GM21381 (cell line): ENCODE results near the gene FBN1.

Experiments used
- ATAC-seq: cut with Tn5 transposase; IDR thresholded peaks from one replicate; pipeline ENCODE4 v1.9.1; 2021; ENCODE audit warnings: mild to moderate bottlenecking, moderate library complexity; ENCODE audit not compliant: unreplicated experiment

FBN1 gene

DNA sequence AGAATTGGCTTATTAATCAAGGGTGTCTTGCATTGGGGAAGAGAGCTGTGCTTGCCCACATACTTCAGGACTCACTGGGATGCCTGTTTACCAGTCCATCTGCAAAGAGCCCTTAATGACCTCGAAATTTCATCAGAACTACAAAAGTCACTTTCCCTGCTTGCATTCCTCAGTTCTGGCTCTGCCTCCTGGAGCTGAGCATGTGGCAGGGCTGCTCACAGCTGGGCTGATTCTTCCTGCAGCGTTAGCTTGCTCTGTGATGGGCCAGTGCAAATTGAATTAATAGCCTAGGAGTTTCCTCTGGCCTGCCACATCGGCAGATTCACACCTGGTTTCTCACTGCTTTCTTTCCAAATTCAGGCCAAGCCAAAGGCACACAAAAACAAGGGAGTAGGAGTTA lies 205.4 kb downstream of the FBN1 start:
- no peak for ATAC-seq

- no peak for ATAC-seq
Measured at GRCh38 chr15:48437178-48437577, 208.3 kb downstream of the FBN1 start.

DNA sequence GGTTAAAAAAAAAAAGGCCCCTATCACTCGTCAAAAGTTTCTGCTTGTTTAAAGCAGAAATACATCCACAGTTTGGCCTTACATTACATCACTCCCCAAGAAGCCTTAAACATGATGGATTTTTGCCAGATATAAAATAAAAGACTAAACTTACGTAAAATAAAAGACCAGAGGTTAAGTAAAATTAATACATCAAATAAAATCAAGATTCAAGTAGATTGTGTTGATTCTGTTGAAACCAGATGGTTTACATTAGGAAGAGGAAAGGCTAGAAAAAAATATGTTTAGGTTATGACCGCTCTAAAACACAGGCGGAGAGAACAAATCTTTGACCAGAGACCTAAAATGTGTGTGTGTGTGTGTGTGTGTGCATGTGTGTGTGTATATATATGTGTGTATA lies 210.2 kb downstream of the FBN1 start:
- ATAC-seq = no peak

GRCh38 chr15:48433226-48433886 lies 212.2 kb downstream of the FBN1 start:
- ATAC-seq = peak; percentile 60

GRCh38 chr15:48432688-48433087 lies 212.8 kb downstream of the FBN1 start:
- no peak for ATAC-seq

- no peak for ATAC-seq
Measured at GRCh38 chr15:48427960-48428547, 217.5 kb downstream of the FBN1 start.

DNA sequence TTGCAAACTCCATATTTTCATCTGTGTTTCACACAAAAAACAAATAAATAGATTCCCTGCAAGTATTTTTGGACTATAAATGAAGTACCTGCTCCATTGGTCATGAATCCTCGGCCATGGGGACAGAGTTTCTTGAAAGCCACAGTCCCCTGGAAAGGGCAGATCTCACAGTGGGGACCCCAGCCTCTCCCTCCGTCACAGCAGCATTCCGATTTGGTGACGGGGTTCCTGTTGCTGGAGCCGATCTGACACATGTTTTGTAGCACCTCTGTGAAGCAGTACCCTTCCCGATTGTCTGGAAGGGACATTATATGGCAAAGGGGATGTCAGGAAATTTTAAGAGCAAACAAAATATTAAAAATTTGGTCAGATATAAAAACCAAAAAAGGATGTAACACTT lies 218.0 kb downstream of the FBN1 start:
- no peak for ATAC-seq

- no peak for ATAC-seq
Measured at GRCh38 chr15:48426941-48427340, 218.6 kb downstream of the FBN1 start.

DNA sequence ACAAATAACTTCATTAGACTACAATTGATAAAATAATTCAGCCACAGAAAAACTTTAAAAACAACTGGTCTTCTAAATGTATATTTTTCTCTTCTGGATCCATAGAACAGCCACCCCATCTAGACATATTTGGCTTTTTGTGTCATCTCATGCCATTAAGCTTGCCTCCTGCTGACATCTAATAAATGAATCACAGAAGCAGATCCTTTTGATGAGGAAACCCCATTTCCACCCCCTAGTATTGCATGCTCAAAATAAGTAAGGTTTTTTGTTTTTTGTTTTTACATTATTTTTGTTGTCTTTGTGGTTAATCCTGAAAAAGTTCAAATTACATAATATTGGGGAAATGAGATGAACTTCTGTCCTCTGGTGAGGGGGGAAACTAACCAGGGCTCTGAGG lies 219.5 kb downstream of the FBN1 start:
- ATAC-seq = no peak

DNA sequence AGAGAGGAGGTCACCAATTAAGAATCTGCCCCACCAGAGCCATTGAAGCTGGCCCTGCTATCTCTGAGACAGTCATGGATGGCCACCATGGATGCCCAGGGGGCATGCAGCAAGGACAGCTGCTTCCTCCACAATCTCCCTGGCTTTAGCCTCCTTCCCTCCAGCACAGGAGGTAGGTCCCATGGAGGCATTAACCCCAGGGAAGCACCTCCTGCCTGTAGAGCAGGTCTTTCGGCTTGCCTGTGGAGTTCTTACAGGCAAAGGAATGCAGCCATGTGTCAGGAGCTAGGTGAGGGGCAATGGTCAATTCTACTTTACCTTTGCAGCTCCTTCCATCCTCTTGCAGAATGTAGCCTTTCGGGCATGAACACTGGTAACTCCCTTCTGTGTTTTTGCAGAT lies 220.5 kb downstream of the FBN1 start:
- no peak for ATAC-seq

DNA sequence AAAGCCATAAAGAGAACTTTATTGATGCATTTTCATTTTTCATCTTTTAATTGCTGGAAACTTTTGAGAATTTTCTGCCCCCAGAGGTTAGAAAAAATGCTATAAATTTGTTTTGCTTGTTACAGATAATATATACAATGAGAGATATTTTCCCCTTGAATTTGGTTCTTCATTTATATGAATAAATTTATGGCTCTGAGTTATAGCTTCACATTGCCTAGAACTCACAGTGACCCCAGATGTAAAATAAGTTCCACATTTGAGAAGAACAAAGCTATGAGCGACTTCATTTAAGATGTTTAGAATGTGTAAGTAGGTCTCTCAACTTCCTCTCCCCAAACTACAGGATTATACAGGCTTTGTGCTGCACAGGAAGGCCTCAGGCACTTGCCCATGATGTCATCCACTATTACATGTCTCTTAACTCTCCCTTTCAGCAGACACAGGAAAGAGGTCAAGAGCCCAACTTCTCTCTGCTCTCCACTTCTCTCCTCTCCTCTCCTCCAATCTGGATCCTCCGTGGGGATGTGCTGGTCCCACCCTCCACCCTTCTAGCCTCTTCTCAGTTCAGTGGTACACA lies 221.5 kb downstream of the FBN1 start:
- ATAC-seq = no peak

GRCh38 chr15:48423342-48423741 lies 222.2 kb downstream of the FBN1 start:
- ATAC-seq = no peak

- no peak for ATAC-seq
Measured at GRCh38 chr15:48422401-48422800, 223.1 kb downstream of the FBN1 start.

- ATAC-seq = no peak
Measured at GRCh38 chr15:48421362-48421761, 224.1 kb downstream of the FBN1 start.

- ATAC-seq = no peak
Measured at GRCh38 chr15:48419896-48420295, 225.6 kb downstream of the FBN1 start.

DNA sequence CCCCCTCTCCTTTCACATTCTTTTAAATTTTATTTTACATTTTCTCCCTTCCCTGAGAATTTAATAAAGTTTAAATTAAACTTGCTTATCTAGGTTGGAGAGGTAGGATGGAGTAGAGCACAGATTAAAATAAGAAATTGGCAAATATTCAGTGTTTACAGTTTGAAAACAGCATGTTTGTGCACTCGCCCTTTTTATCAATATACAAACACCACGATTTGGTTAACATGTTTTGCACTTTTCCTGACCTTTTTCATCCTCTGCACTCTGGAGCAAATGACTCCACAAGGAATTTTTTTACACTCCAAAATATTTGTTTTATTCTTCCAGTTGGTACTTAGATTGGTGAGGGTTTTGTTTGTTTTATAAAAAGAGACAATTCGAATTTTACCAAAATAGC lies 227.2 kb downstream of the FBN1 start:
- no peak for ATAC-seq

DNA sequence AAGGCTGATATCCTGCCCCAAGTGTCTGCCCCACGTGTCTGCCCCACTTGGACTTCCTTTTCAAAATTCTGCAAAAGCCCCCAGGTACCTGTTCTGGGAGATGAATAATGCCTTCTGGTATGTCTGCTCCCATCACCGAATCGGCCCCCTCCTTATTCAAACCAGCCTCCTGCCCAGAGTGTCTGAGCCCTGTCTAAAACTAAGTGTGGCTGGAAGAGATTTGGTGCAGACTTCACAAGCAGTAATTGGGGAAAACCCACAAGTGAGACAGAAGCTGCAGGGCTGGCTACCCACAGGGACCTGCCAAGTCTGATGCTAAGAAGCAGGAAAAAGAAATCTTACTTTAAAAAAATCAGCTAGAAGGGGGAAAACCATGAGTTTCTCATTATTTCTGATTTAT lies 229.2 kb downstream of the FBN1 start:
- no peak for ATAC-seq

GRCh38 chr15:48415036-48415886 lies 230.2 kb downstream of the FBN1 start:
- ATAC-seq = no peak

GRCh38 chr15:48414015-48414414 lies 231.5 kb downstream of the FBN1 start:
- no peak for ATAC-seq

DNA sequence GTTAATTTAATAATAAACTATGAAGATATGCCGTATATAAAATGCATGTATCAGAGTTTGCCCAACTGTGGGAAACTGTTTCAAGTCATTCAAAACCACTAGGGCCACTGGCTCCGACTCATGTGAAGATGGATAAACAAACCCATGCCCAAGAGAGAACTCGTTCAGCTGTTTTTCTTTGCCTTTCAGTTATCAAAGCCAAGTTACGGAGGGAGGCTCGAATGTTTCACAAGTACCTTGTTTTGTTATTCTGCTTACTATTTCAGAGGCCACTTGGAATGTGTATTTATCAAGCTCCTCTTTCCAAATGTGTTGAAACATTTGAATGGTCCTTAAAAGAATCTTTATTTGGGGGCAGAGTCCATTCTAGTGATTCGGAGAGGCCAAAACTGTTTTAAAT lies 232.2 kb downstream of the FBN1 start:
- ATAC-seq = no peak

GRCh38 chr15:48411971-48412591 lies 233.4 kb downstream of the FBN1 start:
- ATAC-seq = no peak
